ENCODE results near the gene PWWP2B.

- TF ChIP-seq FOXM1 (IDR thresholded peaks at IDR 0.05; ENCODE audit: borderline replicate concordance), result no peak
- no peak for TF ChIP-seq FOXA1 (IDR thresholded peaks at IDR 0.05)
- TF ChIP-seq SUZ12 (IDR thresholded peaks at IDR 0.05), result no peak
- TF ChIP-seq SP1 (IDR thresholded peaks at IDR 0.05), result no peak
Observed at GRCh38 chr10:132360766-132361447, 36.1 kb upstream of the PWWP2B start.

Measured in HEK293T (cell line).